Fibroblast of the aortic adventitia (primary cell): ENCODE data around the gene TM9SF3. TPM values are rescaled to one million over a fixed set of nuclear protein-coding genes. Genes with fewer than 3 reads are reported as not detected.

ENCODE experiments used
- DNase-seq: peaks from one replicate; pipeline ENCODE4 v3.0.0-alpha.2; 2010; ENCODE audit warnings: low read depth
- H3K4me3 ChIP-seq: 2 replicates; pipeline ENCODE4 v1.5.1; 2011; ENCODE audit warnings: low read depth, mild to moderate bottlenecking, control low read depth, low read length, moderate library complexity
- CTCF ChIP-seq: IDR thresholded peaks from 2 replicates; pipeline ENCODE4 v1.5.1; 2011; ENCODE audit warnings: mild to moderate bottlenecking, low read length, control low read depth, inconsistent platforms; ENCODE audit not compliant: insufficient read depth
- small RNA-seq: library from RNA; depleted of rRNA; stranded (forward); fragments of <200 nt; gene quantifications from one replicate; pipeline ENCODE3, GENCODE V24; 2012
- total RNA-seq: library from RNA; depleted of rRNA; stranded (reverse); fragments of >200 nt; gene quantifications from 2 replicates; pipeline ENCODE4 v1.2.3, GENCODE V29; 2012; ENCODE audit warnings: low replicate concordance

The TM9SF3 gene
- total RNA-seq, 1 donor, result 120 TPM

- no peak for DNase-seq
- no peak for TF ChIP-seq CTCF
- no peak overlapping the region for H3K4me3 ChIP-seq
Observed at GRCh38 chr10:96488161-96488935, 98.5 kb downstream of the TM9SF3 start.

GRCh38 chr10:96482815-96483588, 103.8 kb downstream of the TM9SF3 start:
- no peak for DNase-seq
- no peak for TF ChIP-seq CTCF
- no peak overlapping the region for H3K4me3 ChIP-seq

GRCh38 chr10:96478355-96478754, 108.5 kb downstream of the TM9SF3 start:
- H3K4me3 ChIP-seq, result no peak overlapping the region
- DNase-seq, result no peak
- no peak for TF ChIP-seq CTCF

GRCh38 chr10:96473866-96474265, 112.9 kb downstream of the TM9SF3 start:
- no peak for DNase-seq
- TF ChIP-seq CTCF, result no peak
- no peak overlapping the region for H3K4me3 ChIP-seq

DNA sequence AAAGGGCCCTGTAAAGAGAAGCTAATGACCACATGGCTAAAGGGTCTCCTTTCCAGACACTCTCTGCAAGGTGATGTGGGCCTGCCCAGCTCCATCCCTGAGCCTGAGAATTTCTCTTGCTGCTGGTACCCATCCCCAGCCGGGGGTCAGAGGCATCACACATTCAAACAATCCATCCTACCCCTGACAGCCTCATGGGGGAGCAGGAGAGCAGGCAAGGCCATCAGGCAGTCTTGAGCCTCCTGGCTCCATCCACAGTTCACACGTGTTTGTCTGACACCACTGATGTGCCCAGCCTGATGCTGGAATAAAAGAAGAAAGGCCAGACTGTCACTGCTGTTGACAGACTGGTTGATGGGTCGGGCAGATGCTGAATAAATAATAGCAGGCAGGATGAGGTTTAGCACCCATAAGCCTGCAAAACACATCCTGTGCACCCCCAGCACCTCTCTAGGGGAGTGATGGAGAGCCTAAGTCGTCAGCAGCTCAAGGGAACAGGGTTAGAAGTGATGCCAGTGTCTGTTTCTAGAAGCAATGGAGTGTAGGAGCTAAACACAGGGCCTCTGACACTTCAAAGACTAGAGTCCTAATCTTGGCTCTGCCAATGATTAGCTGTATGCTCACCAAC, 116.6 kb downstream of the TM9SF3 start:
- peak; percentile 24 for DNase-seq
- peak; percentile 54 for TF ChIP-seq CTCF
- H3K4me3 ChIP-seq, result no peak overlapping the region

GRCh38 chr10:96468845-96469244, 118.0 kb downstream of the TM9SF3 start:
- TF ChIP-seq CTCF, result no peak
- DNase-seq, result no peak

More at GRCh38 chr10:96468845-96469244, 118.0 kb downstream of the TM9SF3 start:
- no peak overlapping the region for H3K4me3 ChIP-seq

Small RNA genes within 50 kb of the gene (small RNA-seq; reads per million reads assigned to genes)
- not detected for gene RNA5SP324

Other genes with a start within 250 kb of the TM9SF3 start
- not detected in 2 replicates for gene OPALIN, start 228.0 kb downstream of the TM9SF3 start, total RNA-seq
- gene TLL2, start 73.1 kb downstream of the TM9SF3 start, total RNA-seq, result under 0.01 TPM in 2 replicates
- gene PIK3AP1, start 133.5 kb upstream of the TM9SF3 start, total RNA-seq, result 2.0 TPM in 1 of 2 replicates, not detected in the other
- gene LCOR, start 245.3 kb upstream of the TM9SF3 start, total RNA-seq, result 29.9 and 32.2 TPM in 2 replicates